DMS114 treated with DMSO at 0.1 percent for 48 hours (cell line): ENCODE data around the gene AHDC1.

Experiments
- DNase-seq: peaks from one replicate; lab custom pipeline; 2025; ENCODE audit not compliant: unreplicated experiment; lab: John Stamatoyannopoulos, UW

AHDC1 gene

GRCh38 chr1:27599605-27600497 is 4.1 kb downstream of the AHDC1 start:
- DNase-seq = no peak

GRCh38 chr1:27598902-27599528 is 4.9 kb downstream of the AHDC1 start:
- DNase-seq = no peak

GRCh38 chr1:27598295-27598687 is 5.7 kb downstream of the AHDC1 start:
- DNase-seq = no peak

- no peak for DNase-seq
Observed at GRCh38 chr1:27597516-27598294, 6.2 kb downstream of the AHDC1 start.

GRCh38 chr1:27596986-27597385 is 7.0 kb downstream of the AHDC1 start:
- no peak for DNase-seq

GRCh38 chr1:27596261-27596660 is 7.7 kb downstream of the AHDC1 start:
- DNase-seq = no peak

GRCh38 chr1:27595597-27595996 is 8.3 kb downstream of the AHDC1 start:
- DNase-seq = no peak

- no peak for DNase-seq
Observed at GRCh38 chr1:27594564-27595510, 9.1 kb downstream of the AHDC1 start.

- DNase-seq = no peak
Observed at GRCh38 chr1:27593678-27594563, 10.0 kb downstream of the AHDC1 start.

- no peak for DNase-seq
Observed at GRCh38 chr1:27592931-27593677, 10.8 kb downstream of the AHDC1 start.

GRCh38 chr1:27592232-27592930 is 11.6 kb downstream of the AHDC1 start:
- DNase-seq = no peak

GRCh38 chr1:27591622-27592021 is 12.3 kb downstream of the AHDC1 start:
- DNase-seq = no peak

GRCh38 chr1:27590917-27591508 is 12.9 kb downstream of the AHDC1 start:
- no peak for DNase-seq

- DNase-seq = no peak
Observed at GRCh38 chr1:27589841-27590426, 14.0 kb downstream of the AHDC1 start.

GRCh38 chr1:27589441-27589840 is 14.5 kb downstream of the AHDC1 start:
- DNase-seq = no peak

GRCh38 chr1:27588256-27589232 is 15.4 kb downstream of the AHDC1 start:
- DNase-seq = no peak
